Neuronal stem cell (in vitro differentiated cells): ENCODE data around the gene MRPL46.

Experiments
- DNase-seq: peaks from one replicate; pipeline ENCODE4 v3.0.0-alpha.2; 2013; ENCODE audit warnings: low spot score
- H2AFZ ChIP-seq: one replicate; pipeline ENCODE4 v1.6.1; 2013; ENCODE audit warnings: mild to moderate bottlenecking, low read length, inconsistent platforms
- H2AK5ac ChIP-seq: 2 replicates; pipeline ENCODE4 v1.6.1; 2013; ENCODE audit warnings: low read depth, mild to moderate bottlenecking, inconsistent platforms, low read length, moderate library complexity, mixed read lengths
- H2BK120ac ChIP-seq: 2 replicates; pipeline ENCODE4 v1.6.1; 2013; ENCODE audit warnings: low read depth, mild to moderate bottlenecking, inconsistent platforms, low read length, moderate library complexity, mixed read lengths
- H2BK12ac ChIP-seq: one replicate; pipeline ENCODE4 v1.6.1; 2013; ENCODE audit warnings: low read length, inconsistent platforms
- H2BK15ac ChIP-seq: 2 replicates; pipeline ENCODE4 v1.6.1; 2013; ENCODE audit warnings: mild to moderate bottlenecking, low read length, inconsistent platforms, mixed read lengths
- H2BK5ac ChIP-seq: one replicate; pipeline ENCODE4 v1.6.1; 2013; ENCODE audit warnings: inconsistent platforms, mild to moderate bottlenecking, low read length, moderate library complexity
- H3K14ac ChIP-seq: one replicate; pipeline ENCODE4 v1.6.1; 2013; ENCODE audit warnings: low read length, inconsistent platforms
- H3K18ac ChIP-seq: 2 replicates; pipeline ENCODE4 v1.6.1; 2013; ENCODE audit warnings: low read length, inconsistent platforms
- H3K23ac ChIP-seq: 2 replicates; pipeline ENCODE4 v1.6.1; 2013; ENCODE audit warnings: low read depth, mild to moderate bottlenecking, mixed read lengths, low read length, inconsistent platforms; ENCODE audit not compliant: poor library complexity
- H3K27ac ChIP-seq: replicated peaks from 3 replicates; pipeline ENCODE4 v1.5.1; 2013; ENCODE audit warnings: low read length, inconsistent platforms
- H3K27me3 ChIP-seq, 3 experiments: 2 replicates each; pipeline ENCODE4 v1.6.1; 2013; ENCODE audit warnings: low read length in 3 of 3, mild to moderate bottlenecking in 2 of 3, inconsistent platforms in 1 of 3, low read depth in 1 of 3, mixed read lengths in 1 of 3, moderate library complexity in 1 of 3; ENCODE audit not compliant: control insufficient read depth in 3 of 3, insufficient read depth in 3 of 3
- H3K36me3 ChIP-seq, 2 donors: replicated peaks in 1 of 2; 2 replicates each; pipeline ENCODE4 v1.6.1; 2013; ENCODE audit warnings: low read length in 2 of 2; ENCODE audit not compliant: control insufficient read depth in 2 of 2, insufficient read depth in 2 of 2
- H3K4ac ChIP-seq: 2 replicates; pipeline ENCODE4 v1.6.1; 2013; ENCODE audit warnings: inconsistent platforms, mild to moderate bottlenecking, low read length, moderate library complexity
- H3K4me1 ChIP-seq, 2 donors: 1 replicate in 1 of 2; 2 replicates in 1 of 2; pipeline ENCODE4 v1.6.1; 2013; ENCODE audit warnings: low read length in 2 of 2, low read depth in 1 of 2; ENCODE audit not compliant: control insufficient read depth in 2 of 2, insufficient read depth in 1 of 2
- H3K4me2 ChIP-seq: one replicate; pipeline ENCODE4 v1.6.1; 2013; ENCODE audit warnings: mild to moderate bottlenecking, low read length, inconsistent platforms; ENCODE audit not compliant: insufficient read depth, poor library complexity, severe bottlenecking
- H3K4me3 ChIP-seq, 2 donors: 2 replicates each; pipeline ENCODE4 v1.5.1; 2013; ENCODE audit warnings: low read length in 2 of 2, mild to moderate bottlenecking in 2 of 2, inconsistent platforms in 1 of 2, moderate library complexity in 1 of 2
- H3K79me1 ChIP-seq: one replicate; pipeline ENCODE4 v1.6.1; 2013; ENCODE audit warnings: low read depth, mild to moderate bottlenecking, inconsistent platforms, low read length, moderate library complexity
- H3K9ac ChIP-seq: one replicate; pipeline ENCODE4 v1.6.1; 2013; ENCODE audit warnings: mild to moderate bottlenecking, low read depth, low read length, inconsistent platforms; ENCODE audit not compliant: poor library complexity
- H3K9me3 ChIP-seq, 2 donors: replicated peaks in 1 of 2; 2 replicates each; pipeline versions ENCODE3 to v1.6.1; 2013; ENCODE audit warnings: low read length in 2 of 2, mild to moderate bottlenecking in 2 of 2, inconsistent platforms in 1 of 2, low read depth in 1 of 2, mixed read lengths in 1 of 2, moderate library complexity in 1 of 2; ENCODE audit not compliant: control insufficient read depth in 2 of 2, insufficient read depth in 1 of 2
- H4K8ac ChIP-seq: one replicate; pipeline ENCODE4 v1.6.1; 2013; ENCODE audit warnings: low read depth, mild to moderate bottlenecking, inconsistent platforms, low read length, moderate library complexity
- H4K91ac ChIP-seq: one replicate; pipeline ENCODE4 v1.6.1; 2013; ENCODE audit warnings: low read length, low read depth, mild to moderate bottlenecking, inconsistent platforms; ENCODE audit not compliant: poor library complexity
- WGBS, 2 donors: extraction: QIAGEN DNeasy Blood & Tissue Kit; methylation state at CpG; one replicate each; pipeline ENCODE4 v1.1.7; 2013; ENCODE audit warnings: missing lambda C conversion rate in 2 of 2, mixed read lengths in 1 of 2; ENCODE audit not compliant: insufficient read length in 2 of 2, insufficient replicate concordance in 1 of 2; ENCODE audit errors: extremely low coverage in 2 of 2; 5-methylcytosine and 5-hydroxymethylcytosine counted together

Gene MRPL46

DNA sequence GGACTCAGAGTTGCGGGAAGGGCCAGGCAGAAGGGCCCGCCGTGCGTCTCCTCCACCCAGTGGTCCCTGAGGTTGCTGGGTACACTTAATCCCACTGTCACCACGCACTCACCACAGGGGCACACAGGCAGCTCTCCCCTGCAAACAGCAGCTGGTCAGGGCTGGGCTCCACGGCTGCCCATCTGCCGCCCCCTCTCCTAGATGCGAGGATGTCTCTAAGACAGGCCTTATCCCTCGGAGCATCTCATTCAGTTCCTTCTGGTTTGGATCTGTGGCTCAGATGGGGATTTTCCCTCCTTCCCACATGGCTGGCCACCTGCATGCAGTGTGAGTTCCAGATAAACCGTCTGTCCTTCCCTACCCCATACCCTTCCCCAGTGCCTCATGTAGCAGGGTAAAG, 26.7 kb upstream of the MRPL46 start:
- Histone ChIP-seq H3K27me3 (no peaks in the 10 kb centered on the region), H3K23ac (no peak overlapping the region), H2BK5ac (no peak overlapping the region), H3K36me3 (no peaks in the 10 kb centered on the region), H2BK120ac (no peak overlapping the region), H2BK15ac (no peak overlapping the region), H3K4me2 (no peak overlapping the region), H3K4me3 (no peak overlapping the region), H3K9ac (no peak overlapping the region), H3K4ac (no peak overlapping the region), H4K91ac (no peak overlapping the region), H3K9me3 (no peaks in the 10 kb centered on the region), H4K8ac (no peak overlapping the region), H2AFZ (no peak overlapping the region), H3K18ac (no peak overlapping the region), H3K27ac (no peak overlapping the region), H3K14ac (no peak overlapping the region), H3K79me1 (no peaks in the 10 kb centered on the region), H2AK5ac (no peak overlapping the region), H2BK12ac (no peak overlapping the region), H3K4me1 (peaks cover 0 to 1% of the 10 kb centered on the region in 2 donors)
- no CpG with 5 or more reads among the region's 10 CpGs for WGBS, 2 donors
- DNase-seq = no peak

DNA sequence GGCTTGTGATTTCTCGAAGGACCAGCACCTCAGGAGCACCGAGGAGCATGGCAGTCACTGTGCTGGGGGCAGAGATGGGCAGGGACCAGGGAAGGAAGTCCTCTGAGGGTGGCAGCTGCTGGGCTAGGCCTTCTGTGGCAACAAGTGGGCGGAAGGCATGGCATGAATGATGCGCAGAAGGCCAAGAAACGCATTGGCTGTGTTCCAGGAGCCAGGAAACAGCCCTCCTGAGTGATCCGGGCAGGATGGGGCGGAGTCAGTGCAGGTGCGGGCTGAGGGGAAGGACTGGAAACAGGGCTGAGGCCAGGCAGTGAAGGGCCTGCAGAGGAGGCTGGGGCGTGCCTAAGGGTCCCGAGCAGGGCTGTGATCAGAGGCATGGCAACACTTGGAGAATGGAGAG, 24.0 kb upstream of the MRPL46 start:
- peaks cover 6 to 11% of the 10 kb centered on the region in 2 donors for H3K4me1 ChIP-seq
- H2AFZ ChIP-seq = no peak overlapping the region
- H2BK12ac ChIP-seq = peak overlapping the region; percentile 52
- no peak overlapping the region for H3K4me2 ChIP-seq
- no peak overlapping the region for H2BK15ac ChIP-seq
- no peak overlapping the region for H3K4me3 ChIP-seq
- no peaks in the 10 kb centered on the region for H3K27me3 ChIP-seq
- no peaks in the 10 kb centered on the region for H3K79me1 ChIP-seq
- no peak overlapping the region for H3K4ac ChIP-seq
- H2AK5ac ChIP-seq = no peak overlapping the region
- H2BK120ac ChIP-seq = no peak overlapping the region
- no peaks in the 10 kb centered on the region for H3K36me3 ChIP-seq
- H4K91ac ChIP-seq = no peak overlapping the region
- H2BK5ac ChIP-seq = no peak overlapping the region
- H3K9ac ChIP-seq = no peak overlapping the region
- DNase-seq = no peak
- no peaks in the 10 kb centered on the region for H3K9me3 ChIP-seq
- no peak overlapping the region for H3K23ac ChIP-seq
- no peak overlapping the region for H3K14ac ChIP-seq
- H3K27ac ChIP-seq = no peak overlapping the region
- peak overlapping the region; percentile 11 for H3K18ac ChIP-seq
- no peak overlapping the region for H4K8ac ChIP-seq
- WGBS, 2 donors = no CpG with 5 or more reads among the region's 10 CpGs

DNA sequence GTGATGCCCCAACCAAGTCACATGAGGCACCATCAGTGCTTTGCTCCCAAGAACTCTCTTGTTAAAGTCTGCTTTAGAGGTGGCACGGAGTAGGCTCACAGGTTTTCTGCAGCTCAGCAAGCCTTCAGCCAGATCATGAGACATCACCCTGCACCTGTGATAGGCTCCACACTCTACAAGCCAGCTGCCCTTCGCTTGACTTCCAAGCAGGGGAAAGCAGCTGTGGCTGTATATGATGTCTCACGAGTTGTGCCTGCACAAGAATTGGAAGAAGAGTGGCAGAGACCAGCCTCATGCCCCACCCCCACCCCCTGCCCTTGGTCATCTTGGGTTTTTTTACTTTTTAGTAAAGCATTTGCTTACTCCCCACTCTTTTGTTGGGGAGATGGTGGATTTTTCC, 22.8 kb upstream of the MRPL46 start:
- Histone ChIP-seq H3K4me1 (peaks cover 9 to 18% of the 10 kb centered on the region in 2 donors), H3K14ac (no peak overlapping the region), H2BK5ac (peak overlapping the region; percentile 70), H4K91ac (no peak overlapping the region), H3K27me3 (no peaks in the 10 kb centered on the region), H3K23ac (no peak overlapping the region), H3K4me2 (no peak overlapping the region), H3K4ac (no peak overlapping the region), H3K9ac (no peak overlapping the region), H3K79me1 (no peaks in the 10 kb centered on the region), H2BK120ac (peak overlapping the region; percentile 11), H2BK15ac (no peak overlapping the region), H3K36me3 (no peaks in the 10 kb centered on the region), H2AK5ac (no peak overlapping the region), H4K8ac (no peak overlapping the region), H2AFZ (no peak overlapping the region), H2BK12ac (peak overlapping the region; percentile 25), H3K27ac (no peak overlapping the region), H3K4me3 (no peak overlapping the region), H3K9me3 (no peaks in the 10 kb centered on the region), H3K18ac (no peak overlapping the region)
- WGBS, 2 donors = no CpG with 5 or more reads among the region's 3 CpGs
- no peak for DNase-seq

- Histone ChIP-seq H3K4ac (no peak overlapping the region), H3K18ac (peak overlapping the region; percentile 65), H3K36me3 (no peaks in the 10 kb centered on the region), H3K23ac (peak overlapping the region; percentile 8), H3K79me1 (no peaks in the 10 kb centered on the region), H2AFZ (no peak overlapping the region), H3K27me3 (no peaks in the 10 kb centered on the region), H3K4me2 (no peak overlapping the region), H2AK5ac (peak overlapping the region; percentile 36), H3K9me3 (no peaks in the 10 kb centered on the region), H3K4me3 (no peak overlapping the region), H2BK120ac (peak overlapping the region; percentile 11), H3K27ac (no peak overlapping the region), H4K8ac (no peak overlapping the region), H2BK15ac (no peak overlapping the region), H3K14ac (no peak overlapping the region), H4K91ac (no peak overlapping the region), H2BK12ac (no peak overlapping the region), H3K4me1 (peaks cover 16 to 21% of the 10 kb centered on the region in 2 donors), H2BK5ac (peak overlapping the region; percentile 70), H3K9ac (no peak overlapping the region)
- no peak for DNase-seq
- no CpG with 5 or more reads among the region's 4 CpGs for WGBS, 2 donors
Measured at GRCh38 chr15:88489321-88489720, 22.1 kb upstream of the MRPL46 start.
